ENCODE measurements around the gene POLR2H. TPM values are rescaled to one million over a fixed set of nuclear protein-coding genes. Genes with fewer than 3 reads are reported as not detected.

POLR2H gene
- polyA plus RNA-seq, 1 experiment = 72.0 TPM

DNA sequence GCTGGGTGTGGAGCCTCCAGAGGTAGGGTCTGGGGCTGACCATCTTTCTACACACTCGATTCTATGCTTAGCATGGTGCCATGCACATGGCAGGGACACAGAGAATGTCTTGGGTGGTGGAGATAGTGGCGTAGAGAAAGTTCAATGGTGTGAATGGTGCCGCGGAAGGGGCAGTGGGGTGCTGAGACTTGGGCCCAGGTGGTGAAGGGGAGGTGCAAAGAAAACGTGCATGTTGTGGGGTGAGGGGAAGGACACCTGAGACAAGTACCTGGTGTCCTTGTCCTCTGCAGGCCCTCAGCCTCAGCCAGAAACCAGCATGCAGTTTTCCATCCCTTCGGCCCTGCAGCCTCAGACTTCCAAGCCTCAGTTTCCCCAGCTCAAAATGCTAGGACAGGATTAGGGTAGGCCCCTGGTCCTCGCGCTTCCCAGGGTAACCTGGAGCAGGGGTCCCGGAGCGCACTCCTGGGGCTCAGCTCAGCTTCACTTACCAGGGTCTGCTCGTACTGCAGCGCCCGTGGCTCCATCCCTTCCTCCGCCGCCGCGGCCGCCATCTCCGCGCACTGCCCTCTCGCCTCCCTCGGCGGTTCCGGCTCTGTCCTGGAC, 480 bp upstream of the POLR2H start:
- ChIA-PET POLR2A (no interaction called here), CTCF (interaction anchor here (0.6 to 2.2 kb wide), 6 partner anchors 10 to 181 kb away, joined by 3 to 8 read pairs (median 4); no protein-coding TSS in a partner anchor)
- Histone ChIP-seq H3K27me3 (ENCODE audit: control insufficient read depth, insufficient read depth, low read length) (no peaks in the 10 kb centered on the region), H3K36me3 (ENCODE audit: control insufficient read depth, insufficient read depth, low read length) (peaks cover 2% of the 10 kb centered on the region; the same call in 1 of the 2 replicates), H3K4me3 (ENCODE audit: low read depth, low read length) (peak overlapping the region; percentile 77)
- DNase-seq (ENCODE audit: low read depth) = no peak
- TF ChIP-seq, protein P1, sequence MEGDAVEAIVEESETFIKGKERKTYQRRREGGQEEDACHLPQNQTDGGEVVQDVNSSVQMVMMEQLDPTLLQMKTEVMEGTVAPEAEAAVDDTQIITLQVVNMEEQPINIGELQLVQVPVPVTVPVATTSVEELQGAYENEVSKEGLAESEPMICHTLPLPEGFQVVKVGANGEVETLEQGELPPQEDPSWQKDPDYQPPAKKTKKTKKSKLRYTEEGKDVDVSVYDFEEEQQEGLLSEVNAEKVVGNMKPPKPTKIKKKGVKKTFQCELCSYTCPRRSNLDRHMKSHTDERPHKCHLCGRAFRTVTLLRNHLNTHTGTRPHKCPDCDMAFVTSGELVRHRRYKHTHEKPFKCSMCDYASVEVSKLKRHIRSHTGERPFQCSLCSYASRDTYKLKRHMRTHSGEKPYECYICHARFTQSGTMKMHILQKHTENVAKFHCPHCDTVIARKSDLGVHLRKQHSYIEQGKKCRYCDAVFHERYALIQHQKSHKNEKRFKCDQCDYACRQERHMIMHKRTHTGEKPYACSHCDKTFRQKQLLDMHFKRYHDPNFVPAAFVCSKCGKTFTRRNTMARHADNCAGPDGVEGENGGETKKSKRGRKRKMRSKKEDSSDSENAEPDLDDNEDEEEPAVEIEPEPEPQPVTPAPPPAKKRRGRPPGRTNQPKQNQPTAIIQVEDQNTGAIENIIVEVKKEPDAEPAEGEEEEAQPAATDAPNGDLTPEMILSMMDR (IDR thresholded peaks at IDR 0.05; ENCODE audit: insufficient read depth, low read depth, low read length) = no peak

DNA sequence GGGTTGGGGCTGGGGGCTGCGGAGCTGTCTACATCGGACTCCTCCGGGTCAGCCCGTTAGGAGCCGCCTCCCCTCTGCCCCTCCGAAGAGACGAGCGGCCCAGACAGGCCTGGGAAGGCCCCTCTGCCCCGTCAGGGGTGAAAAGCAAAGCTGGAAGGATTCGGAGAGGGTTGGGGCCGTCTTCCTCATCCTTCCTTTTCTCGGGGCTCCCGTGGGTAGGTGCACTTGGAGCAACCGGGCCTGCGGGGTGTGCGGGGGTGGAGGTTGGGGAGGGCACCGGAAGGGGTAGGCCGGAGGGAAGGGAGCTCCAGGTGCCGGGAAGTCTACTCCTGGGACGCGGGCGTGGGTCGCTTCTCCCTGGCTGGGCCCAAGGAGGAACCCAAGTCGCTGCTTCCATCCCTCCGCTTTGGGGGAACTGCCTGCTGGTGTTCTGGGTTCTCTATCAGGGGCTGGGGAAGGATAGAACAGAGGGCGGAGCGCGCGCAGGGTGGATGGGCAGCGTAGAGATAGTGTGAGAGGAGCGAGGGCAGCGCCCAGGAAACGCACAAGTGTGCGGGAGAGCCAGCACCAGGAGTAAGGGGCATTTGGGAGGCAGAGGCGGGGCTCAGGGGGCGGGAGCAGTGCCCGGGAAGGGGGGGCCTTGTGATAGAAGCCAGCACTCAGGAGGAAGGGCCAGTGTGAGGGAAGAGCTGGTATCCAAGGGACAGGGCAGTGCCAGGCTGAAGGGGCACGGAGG, 590 bp downstream of the POLR2H start:
- TF ChIP-seq, protein P1 (IDR thresholded peaks at IDR 0.05; ENCODE audit: insufficient read depth, low read depth, low read length) = no peak
- CTCF ChIA-PET = interaction anchor here (0.7 to 1.3 kb wide), 6 partner anchors 9 to 175 kb away, joined by 3 to 5 read pairs (median 3); no protein-coding TSS in a partner anchor

DNA sequence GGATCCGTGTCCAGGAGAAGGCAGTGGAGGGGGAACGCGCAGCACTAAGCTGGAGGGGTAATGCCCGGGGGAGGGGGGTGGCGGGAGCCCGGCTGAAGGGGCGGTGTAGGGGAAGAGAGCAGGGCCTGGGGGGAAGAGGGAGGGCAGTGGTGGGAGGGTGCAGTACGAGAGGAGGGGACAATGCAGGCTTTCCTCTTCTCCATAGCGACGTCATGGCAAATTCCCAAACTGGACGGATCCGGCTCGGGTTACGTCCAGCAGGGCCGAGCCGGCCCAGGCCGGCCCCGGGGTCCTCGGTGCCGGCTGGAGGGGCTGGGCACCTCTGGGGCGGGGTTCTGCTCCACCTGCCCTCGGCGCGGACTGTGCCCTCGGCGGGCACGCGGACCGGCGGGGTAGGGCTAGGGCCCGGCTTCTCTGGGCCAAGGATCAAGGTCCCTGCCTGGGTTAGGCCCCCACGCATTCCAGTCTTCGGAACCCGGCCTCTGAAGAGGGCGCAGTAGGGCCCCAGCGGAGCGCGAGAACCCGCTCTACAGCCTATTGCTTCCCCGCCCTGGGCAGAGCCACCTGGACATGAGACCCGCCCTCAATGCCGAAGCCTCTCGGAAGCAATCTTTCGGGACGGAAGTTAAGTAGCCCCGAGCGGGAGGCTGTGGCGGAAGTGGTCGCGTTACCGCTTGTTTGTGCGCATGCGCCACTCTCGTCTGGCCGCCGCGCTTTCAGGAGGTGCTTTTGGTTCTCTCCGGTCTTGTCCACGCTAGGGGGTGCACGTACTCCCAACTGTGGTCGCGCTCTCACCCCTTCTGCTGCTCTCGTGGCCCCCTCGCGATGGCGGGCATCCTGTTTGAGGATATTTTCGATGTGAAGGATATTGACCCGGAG, 1.4 kb downstream of the POLR2H start:
- ChIA-PET POLR2A (no interaction called here), CTCF (interaction anchor here (0.7 to 1.3 kb wide), 6 partner anchors 11 to 175 kb away, joined by 3 to 5 read pairs (median 3); no protein-coding TSS in a partner anchor)
- no peaks in the 10 kb centered on the region for H3K27me3 ChIP-seq (ENCODE audit: control insufficient read depth, insufficient read depth, low read length)
- H3K4me3 ChIP-seq (ENCODE audit: low read depth, low read length) = peak overlapping the region; percentile 77
- H3K36me3 ChIP-seq (ENCODE audit: control insufficient read depth, insufficient read depth, low read length) = peaks cover 2% of the 10 kb centered on the region; the same call in 1 of the 2 replicates
- DNase-seq (ENCODE audit: low read depth) = peak; percentile 81
- TF ChIP-seq, protein P1 (IDR thresholded peaks at IDR 0.05; ENCODE audit: insufficient read depth, low read depth, low read length) = peak; percentile 82

More for the DNA sequence above, 590 bp downstream of the POLR2H start:
- no peak for DNase-seq (ENCODE audit: low read depth)
- H3K27me3 ChIP-seq (ENCODE audit: control insufficient read depth, insufficient read depth, low read length) = no peaks in the 10 kb centered on the region
- 0 out of 2 replicates have a peak, but pooled peaks cover under 1% of the 10 kb centered on the region for H3K36me3 ChIP-seq (ENCODE audit: control insufficient read depth, insufficient read depth, low read length)
- H3K4me3 ChIP-seq (ENCODE audit: low read depth, low read length) = peak overlapping the region; percentile 77
- POLR2A ChIA-PET = no interaction called here

DNA sequence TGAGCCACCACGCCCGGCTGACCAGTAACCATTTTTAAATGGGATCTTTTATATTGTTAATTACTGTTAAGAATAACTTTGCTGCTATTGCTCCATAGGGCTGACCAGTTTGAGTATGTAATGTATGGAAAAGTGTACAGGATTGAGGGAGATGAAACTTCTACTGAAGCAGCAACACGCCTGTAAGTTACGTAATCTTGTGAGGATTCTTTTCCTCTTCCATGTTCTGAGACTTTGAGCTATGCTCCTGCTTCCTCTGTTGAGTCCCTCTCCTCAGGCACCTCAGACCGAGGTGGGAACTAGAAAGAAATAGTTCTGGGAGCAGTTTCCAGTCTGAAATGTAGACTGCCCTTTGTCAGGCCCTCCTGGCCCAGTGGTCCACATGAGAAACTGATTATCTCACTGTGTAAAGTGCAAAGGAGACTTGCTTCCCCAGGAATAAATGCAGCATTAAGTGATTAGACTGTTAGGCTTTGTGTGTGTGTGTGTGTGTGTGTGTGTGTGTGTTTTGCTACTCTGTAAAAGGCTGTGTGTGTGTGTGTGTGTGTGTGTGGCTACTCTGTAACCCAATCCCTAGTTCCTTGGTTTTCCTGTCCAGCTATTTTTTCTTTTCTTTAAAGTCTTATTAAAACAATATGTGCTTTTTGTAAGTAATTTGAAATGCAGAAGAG, 5.2 kb downstream of the POLR2H start:
- Histone ChIP-seq H3K27me3 (ENCODE audit: control insufficient read depth, insufficient read depth, low read length) (no peaks in the 10 kb centered on the region), H3K36me3 (ENCODE audit: control insufficient read depth, insufficient read depth, low read length) (peaks cover 4% of the 10 kb centered on the region; the same call in 1 of the 2 replicates), H3K4me3 (ENCODE audit: low read depth, low read length) (no peak overlapping the region)
- ChIA-PET CTCF (interaction anchor here (0.7 to 10.3 kb wide), 2 partner anchors 72 to 175 kb away, joined by 3 to 195 read pairs; no protein-coding TSS in a partner anchor), POLR2A (no interaction called here)
- DNase-seq (ENCODE audit: low read depth) = peak; percentile 39
- TF ChIP-seq, protein P1 (IDR thresholded peaks at IDR 0.05; ENCODE audit: insufficient read depth, low read depth, low read length) = no peak
